HepG2 (cell line): Measurements from ENCODE around the gene NDUFAF5. TPM values are rescaled to one million over a fixed set of nuclear protein-coding genes. Genes with fewer than 3 reads are reported as not detected.

ENCODE experiments used
- CC2D1A ChIP-seq: sonication (generic); formaldehyde crosslinking; IDR thresholded peaks from 2 replicates; pipeline ENCODE4 v1.8.1; 2023; ENCODE audit warnings: mild to moderate bottlenecking, missing genetic modification reagents
- HOXA5 ChIP-seq: sonication (generic); formaldehyde crosslinking; IDR thresholded peaks from 2 replicates; pipeline ENCODE4 v1.4.0; 2020; ENCODE audit warnings: missing genetic modification reagents
- JUND ChIP-seq: sonication (generic); formaldehyde crosslinking; IDR thresholded peaks from 2 replicates; pipeline ENCODE4 v1.8.0; 2022; ENCODE audit warnings: mild to moderate bottlenecking, missing genetic modification reagents
- KDM6A ChIP-seq: IDR thresholded peaks from 2 replicates; pipeline ENCODE4 v1.6.1; 2016; ENCODE audit warnings: low read depth
- KLF13 ChIP-seq: sonication (generic); formaldehyde crosslinking; IDR thresholded peaks from 2 replicates; pipeline ENCODE4 v1.4.0; 2020; ENCODE audit warnings: mild to moderate bottlenecking, missing genetic modification reagents
- KLF9 ChIP-seq: IDR thresholded peaks from 2 replicates; pipeline ENCODE4 v1.6.1; 2016; ENCODE audit warnings: low read depth
- NFKBIZ ChIP-seq: IDR thresholded peaks from 2 replicates; pipeline ENCODE4 v1.6.1; 2018; ENCODE audit warnings: missing genetic modification reagents, missing compliant biosample characterization
- PCBP1 ChIP-seq: fragments of 200-400 bp; formaldehyde crosslinking; IDR thresholded peaks from 2 replicates; pipeline ENCODE4 v1.6.1; 2017; ENCODE audit warnings: mild to moderate bottlenecking, low read depth, low read length, borderline replicate concordance
- RBAK ChIP-seq: sonication (generic); formaldehyde crosslinking; IDR thresholded peaks from 2 replicates; pipeline ENCODE4 v1.5.1; 2020; ENCODE audit warnings: mild to moderate bottlenecking, missing genetic modification reagents
- SMARCC2 ChIP-seq: fragments of 450-650 bp; IDR thresholded peaks from 2 replicates; pipeline ENCODE4 v1.6.1; 2017; ENCODE audit warnings: antibody characterized with exemption, mild to moderate bottlenecking
- SOX5 ChIP-seq: IDR thresholded peaks from 2 replicates; pipeline ENCODE4 v1.6.1; 2016; ENCODE audit warnings: borderline replicate concordance
- ZBTB20 ChIP-seq: sonication (generic); formaldehyde crosslinking; IDR thresholded peaks from 2 replicates; pipeline ENCODE4 v1.8.1; 2023; ENCODE audit warnings: missing genetic modification reagents, low read depth, mild to moderate bottlenecking, borderline replicate concordance
- ZFP36 ChIP-seq: fragments of 150-350 bp; IDR thresholded peaks from 2 replicates; pipeline ENCODE4 v1.6.1; 2018; ENCODE audit warnings: borderline replicate concordance, low read length, low read depth; ENCODE audit not compliant: partially characterized antibody
- ZNF331 ChIP-seq: sonication (generic); formaldehyde crosslinking; IDR thresholded peaks from 2 replicates; pipeline ENCODE4 v1.4.0; 2020; ENCODE audit warnings: missing genetic modification reagents
- ZNF75D ChIP-seq: sonication (generic); formaldehyde crosslinking; IDR thresholded peaks from 2 replicates; pipeline ENCODE4 v1.8.1; 2023; ENCODE audit warnings: missing genetic modification reagents, mild to moderate bottlenecking, borderline replicate concordance
- polyA plus RNA-seq, 8 experiments: library from polyadenylated mRNA; depleted of rRNA in 3 of 8; stranded (reverse) in 7 of 8; unstranded in 1 of 8; fragments of >200 nt; fragmentation: Illumina TruSeq in 4 of 8; extraction: Trizol in 4 of 8; gene quantifications; 2 replicates each; pipeline versions ENCODE4 v1.2.1 to v1.2.3, GENCODE V29; 2011 to 2016; ENCODE audit warnings: low read depth in 4 of 8, missing spikeins in 1 of 8, mixed read lengths in 1 of 8; ENCODE audit not compliant: insufficient read depth in 1 of 8
- total RNA-seq, 5 experiments: library from RNA; depleted of rRNA; stranded (reverse); fragments of >200 nt; fragmentation: Illumina TruSeq; extraction: Trizol; gene quantifications; 2 replicates each; pipeline ENCODE4 v1.2.3, GENCODE V29; 2016; ENCODE audit warnings: low read depth in 1 of 5
- TF ChIP-seq, protein P1 (sequence below): IDR thresholded peaks from 2 replicates; pipeline ENCODE4 v1.6.1; 2016
- TF ChIP-seq, protein P2 (sequence below): sonication (generic); formaldehyde crosslinking; IDR thresholded peaks from 2 replicates; pipeline ENCODE4 v1.9.0; 2021; ENCODE audit warnings: missing genetic modification reagents, mild to moderate bottlenecking, borderline replicate concordance
- TF ChIP-seq, protein P3 (sequence below): sonication (generic); formaldehyde crosslinking; IDR thresholded peaks from 2 replicates; pipeline ENCODE4 v1.8.1; 2023; ENCODE audit warnings: mild to moderate bottlenecking, missing genetic modification reagents
- TF ChIP-seq, protein P4 (sequence below): sonication (generic); formaldehyde crosslinking; IDR thresholded peaks from 2 replicates; pipeline ENCODE4 v1.4.0; 2020; ENCODE audit warnings: missing genetic modification reagents
- TF ChIP-seq, protein P5 (sequence below): sonication (generic); formaldehyde crosslinking; IDR thresholded peaks from 2 replicates; pipeline ENCODE4 v1.9.0; 2021; ENCODE audit warnings: missing genetic modification reagents, borderline replicate concordance

NDUFAF5 gene
- total and polyA plus RNA-seq, 2 of the 13 experiments (the other 11 are each of a cell fraction or from before 2014, with no cell fraction given): 23.1 to 66.7 TPM

DNA sequence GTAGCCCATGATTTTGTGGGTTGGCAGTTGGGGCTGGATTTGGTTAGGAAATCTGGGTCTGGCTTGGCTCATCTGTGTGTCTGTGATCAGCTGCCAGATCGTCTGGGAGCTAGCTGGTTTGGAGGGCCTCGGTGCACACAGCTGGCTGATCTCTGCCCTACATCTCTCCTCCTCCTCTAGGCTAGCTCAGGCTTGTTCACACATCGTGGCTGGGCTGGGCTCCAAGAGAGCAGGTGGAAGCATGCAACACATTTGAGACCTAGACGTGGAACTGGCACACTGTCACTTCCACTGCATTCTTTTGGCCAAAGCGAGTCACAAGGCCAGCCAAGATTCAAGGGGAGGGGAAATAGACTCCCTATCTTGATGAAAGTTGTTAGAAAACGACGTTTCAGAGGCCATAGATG, 15.9 kb downstream of the NDUFAF5 start (continued):
- TF ChIP-seq, protein P1, sequence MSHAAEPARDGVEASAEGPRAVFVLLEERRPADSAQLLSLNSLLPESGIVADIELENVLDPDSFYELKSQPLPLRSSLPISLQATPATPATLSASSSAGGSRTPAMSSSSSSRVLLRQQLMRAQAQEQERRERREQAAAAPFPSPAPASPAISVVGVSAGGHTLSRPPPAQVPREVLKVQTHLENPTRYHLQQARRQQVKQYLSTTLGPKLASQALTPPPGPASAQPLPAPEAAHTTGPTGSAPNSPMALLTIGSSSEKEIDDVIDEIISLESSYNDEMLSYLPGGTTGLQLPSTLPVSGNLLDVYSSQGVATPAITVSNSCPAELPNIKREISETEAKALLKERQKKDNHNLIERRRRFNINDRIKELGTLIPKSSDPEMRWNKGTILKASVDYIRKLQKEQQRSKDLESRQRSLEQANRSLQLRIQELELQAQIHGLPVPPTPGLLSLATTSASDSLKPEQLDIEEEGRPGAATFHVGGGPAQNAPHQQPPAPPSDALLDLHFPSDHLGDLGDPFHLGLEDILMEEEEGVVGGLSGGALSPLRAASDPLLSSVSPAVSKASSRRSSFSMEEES (CRISPR knock-in tag): peak; percentile 59; the same call in 1 of the 2 replicates
- no peak for TF ChIP-seq ZNF75D (CRISPR knock-in tag)
- TF ChIP-seq, protein P2, sequence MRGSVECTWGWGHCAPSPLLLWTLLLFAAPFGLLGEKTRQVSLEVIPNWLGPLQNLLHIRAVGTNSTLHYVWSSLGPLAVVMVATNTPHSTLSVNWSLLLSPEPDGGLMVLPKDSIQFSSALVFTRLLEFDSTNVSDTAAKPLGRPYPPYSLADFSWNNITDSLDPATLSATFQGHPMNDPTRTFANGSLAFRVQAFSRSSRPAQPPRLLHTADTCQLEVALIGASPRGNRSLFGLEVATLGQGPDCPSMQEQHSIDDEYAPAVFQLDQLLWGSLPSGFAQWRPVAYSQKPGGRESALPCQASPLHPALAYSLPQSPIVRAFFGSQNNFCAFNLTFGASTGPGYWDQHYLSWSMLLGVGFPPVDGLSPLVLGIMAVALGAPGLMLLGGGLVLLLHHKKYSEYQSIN (CRISPR knock-in tag): no peak
- peak; percentile 31; the same call in 1 of the 2 replicates for TF ChIP-seq SOX5 (CRISPR knock-in tag)
- TF ChIP-seq, protein P3, sequence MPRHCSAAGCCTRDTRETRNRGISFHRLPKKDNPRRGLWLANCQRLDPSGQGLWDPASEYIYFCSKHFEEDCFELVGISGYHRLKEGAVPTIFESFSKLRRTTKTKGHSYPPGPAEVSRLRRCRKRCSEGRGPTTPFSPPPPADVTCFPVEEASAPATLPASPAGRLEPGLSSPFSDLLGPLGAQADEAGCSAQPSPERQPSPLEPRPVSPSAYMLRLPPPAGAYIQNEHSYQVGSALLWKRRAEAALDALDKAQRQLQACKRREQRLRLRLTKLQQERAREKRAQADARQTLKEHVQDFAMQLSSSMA (CRISPR knock-in tag): no peak
- TF ChIP-seq KLF9 (CRISPR knock-in tag): no peak; the same call in 1 of the 2 replicates
- TF ChIP-seq, protein P4, sequence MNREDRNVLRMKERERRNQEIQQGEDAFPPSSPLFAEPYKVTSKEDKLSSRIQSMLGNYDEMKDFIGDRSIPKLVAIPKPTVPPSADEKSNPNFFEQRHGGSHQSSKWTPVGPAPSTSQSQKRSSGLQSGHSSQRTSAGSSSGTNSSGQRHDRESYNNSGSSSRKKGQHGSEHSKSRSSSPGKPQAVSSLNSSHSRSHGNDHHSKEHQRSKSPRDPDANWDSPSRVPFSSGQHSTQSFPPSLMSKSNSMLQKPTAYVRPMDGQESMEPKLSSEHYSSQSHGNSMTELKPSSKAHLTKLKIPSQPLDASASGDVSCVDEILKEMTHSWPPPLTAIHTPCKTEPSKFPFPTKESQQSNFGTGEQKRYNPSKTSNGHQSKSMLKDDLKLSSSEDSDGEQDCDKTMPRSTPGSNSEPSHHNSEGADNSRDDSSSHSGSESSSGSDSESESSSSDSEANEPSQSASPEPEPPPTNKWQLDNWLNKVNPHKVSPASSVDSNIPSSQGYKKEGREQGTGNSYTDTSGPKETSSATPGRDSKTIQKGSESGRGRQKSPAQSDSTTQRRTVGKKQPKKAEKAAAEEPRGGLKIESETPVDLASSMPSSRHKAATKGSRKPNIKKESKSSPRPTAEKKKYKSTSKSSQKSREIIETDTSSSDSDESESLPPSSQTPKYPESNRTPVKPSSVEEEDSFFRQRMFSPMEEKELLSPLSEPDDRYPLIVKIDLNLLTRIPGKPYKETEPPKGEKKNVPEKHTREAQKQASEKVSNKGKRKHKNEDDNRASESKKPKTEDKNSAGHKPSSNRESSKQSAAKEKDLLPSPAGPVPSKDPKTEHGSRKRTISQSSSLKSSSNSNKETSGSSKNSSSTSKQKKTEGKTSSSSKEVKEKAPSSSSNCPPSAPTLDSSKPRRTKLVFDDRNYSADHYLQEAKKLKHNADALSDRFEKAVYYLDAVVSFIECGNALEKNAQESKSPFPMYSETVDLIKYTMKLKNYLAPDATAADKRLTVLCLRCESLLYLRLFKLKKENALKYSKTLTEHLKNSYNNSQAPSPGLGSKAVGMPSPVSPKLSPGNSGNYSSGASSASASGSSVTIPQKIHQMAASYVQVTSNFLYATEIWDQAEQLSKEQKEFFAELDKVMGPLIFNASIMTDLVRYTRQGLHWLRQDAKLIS (CRISPR knock-in tag): no peak
- no peak for TF ChIP-seq PCBP1
- TF ChIP-seq ZBTB20 (CRISPR knock-in tag): peak; percentile 79; the same call in 1 of the 2 replicates
- 0 out of 2 replicates have a peak, but pooled peaks have one; percentile 23 for TF ChIP-seq NFKBIZ (CRISPR knock-in tag)
- 0 out of 2 replicates have a peak, but pooled peaks have one; percentile 18 for TF ChIP-seq HOXA5 (CRISPR knock-in tag)
- TF ChIP-seq CC2D1A: no peak
- TF ChIP-seq SMARCC2: no peak
- 0 out of 2 replicates have a peak, but pooled peaks have one; percentile 20 for TF ChIP-seq KDM6A (CRISPR knock-in tag)
- no peak for TF ChIP-seq JUND
- TF ChIP-seq ZNF331 (CRISPR knock-in tag): peak; percentile 89
- TF ChIP-seq, protein P5, sequence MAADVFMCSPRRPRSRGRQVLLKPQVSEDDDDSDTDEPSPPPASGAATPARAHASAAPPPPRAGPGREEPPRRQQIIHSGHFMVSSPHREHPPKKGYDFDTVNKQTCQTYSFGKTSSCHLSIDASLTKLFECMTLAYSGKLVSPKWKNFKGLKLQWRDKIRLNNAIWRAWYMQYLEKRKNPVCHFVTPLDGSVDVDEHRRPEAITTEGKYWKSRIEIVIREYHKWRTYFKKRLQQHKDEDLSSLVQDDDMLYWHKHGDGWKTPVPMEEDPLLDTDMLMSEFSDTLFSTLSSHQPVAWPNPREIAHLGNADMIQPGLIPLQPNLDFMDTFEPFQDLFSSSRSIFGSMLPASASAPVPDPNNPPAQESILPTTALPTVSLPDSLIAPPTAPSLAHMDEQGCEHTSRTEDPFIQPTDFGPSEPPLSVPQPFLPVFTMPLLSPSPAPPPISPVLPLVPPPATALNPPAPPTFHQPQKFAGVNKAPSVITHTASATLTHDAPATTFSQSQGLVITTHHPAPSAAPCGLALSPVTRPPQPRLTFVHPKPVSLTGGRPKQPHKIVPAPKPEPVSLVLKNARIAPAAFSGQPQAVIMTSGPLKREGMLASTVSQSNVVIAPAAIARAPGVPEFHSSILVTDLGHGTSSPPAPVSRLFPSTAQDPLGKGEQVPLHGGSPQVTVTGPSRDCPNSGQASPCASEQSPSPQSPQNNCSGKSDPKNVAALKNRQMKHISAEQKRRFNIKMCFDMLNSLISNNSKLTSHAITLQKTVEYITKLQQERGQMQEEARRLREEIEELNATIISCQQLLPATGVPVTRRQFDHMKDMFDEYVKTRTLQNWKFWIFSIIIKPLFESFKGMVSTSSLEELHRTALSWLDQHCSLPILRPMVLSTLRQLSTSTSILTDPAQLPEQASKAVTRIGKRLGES (CRISPR knock-in tag): no peak
- no peak for TF ChIP-seq RBAK (CRISPR knock-in tag)
- TF ChIP-seq KLF13 (CRISPR knock-in tag): no peak
- no peak for TF ChIP-seq ZFP36
